HG03025 (cell line): ENCODE data around the gene ASB1.
"Not testable (repeated sequence)": the region's sequence is repeated elsewhere in the genome, so short reads cannot be mapped to it uniquely, and the experiment has no call there.

ENCODE experiments used
- ATAC-seq: cut with Tn5 transposase; IDR thresholded peaks from one replicate; pipeline ENCODE4 v1.9.1; 2021; ENCODE audit warnings: mild to moderate bottlenecking, moderate library complexity; ENCODE audit not compliant: unreplicated experiment, low FRiP score

Gene ASB1

DNA sequence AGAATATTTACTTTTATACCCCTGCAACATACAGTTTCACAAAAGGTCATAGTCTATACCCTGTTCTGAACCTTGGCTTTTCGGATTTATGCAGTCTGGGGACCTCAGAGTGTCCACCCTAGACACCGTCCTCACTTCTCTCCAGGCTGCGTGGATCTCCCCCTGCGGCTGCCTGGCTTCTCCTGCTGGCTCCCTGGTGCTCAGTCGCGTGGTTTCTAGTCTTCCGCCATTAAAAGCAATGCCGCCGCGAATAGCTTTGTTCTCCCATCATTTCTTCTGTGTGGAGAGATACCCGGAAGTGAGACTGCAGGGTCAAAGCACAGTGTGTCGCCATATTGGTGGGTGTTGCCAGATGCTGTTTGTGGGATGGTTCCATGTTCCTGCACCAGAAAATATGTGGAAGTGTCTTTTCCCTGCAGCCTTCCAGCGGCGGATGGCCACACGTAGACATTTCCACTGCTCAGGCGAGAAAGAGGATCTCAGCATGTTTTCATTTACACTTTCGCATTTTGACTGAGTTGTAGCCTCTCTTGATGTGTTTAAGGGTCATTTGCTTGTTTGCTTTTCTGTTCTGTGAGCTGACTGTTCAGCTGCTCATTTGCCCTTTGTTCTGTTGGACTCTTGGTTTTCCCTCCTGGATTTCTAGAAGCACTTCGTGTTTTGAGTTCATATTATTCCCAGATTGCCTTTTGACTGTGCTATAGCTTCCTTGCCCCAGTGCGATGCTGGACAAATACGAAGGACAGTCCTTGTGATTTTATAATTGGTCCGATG is 22.9 kb upstream of the ASB1 start:
- ATAC-seq = no peak

DNA sequence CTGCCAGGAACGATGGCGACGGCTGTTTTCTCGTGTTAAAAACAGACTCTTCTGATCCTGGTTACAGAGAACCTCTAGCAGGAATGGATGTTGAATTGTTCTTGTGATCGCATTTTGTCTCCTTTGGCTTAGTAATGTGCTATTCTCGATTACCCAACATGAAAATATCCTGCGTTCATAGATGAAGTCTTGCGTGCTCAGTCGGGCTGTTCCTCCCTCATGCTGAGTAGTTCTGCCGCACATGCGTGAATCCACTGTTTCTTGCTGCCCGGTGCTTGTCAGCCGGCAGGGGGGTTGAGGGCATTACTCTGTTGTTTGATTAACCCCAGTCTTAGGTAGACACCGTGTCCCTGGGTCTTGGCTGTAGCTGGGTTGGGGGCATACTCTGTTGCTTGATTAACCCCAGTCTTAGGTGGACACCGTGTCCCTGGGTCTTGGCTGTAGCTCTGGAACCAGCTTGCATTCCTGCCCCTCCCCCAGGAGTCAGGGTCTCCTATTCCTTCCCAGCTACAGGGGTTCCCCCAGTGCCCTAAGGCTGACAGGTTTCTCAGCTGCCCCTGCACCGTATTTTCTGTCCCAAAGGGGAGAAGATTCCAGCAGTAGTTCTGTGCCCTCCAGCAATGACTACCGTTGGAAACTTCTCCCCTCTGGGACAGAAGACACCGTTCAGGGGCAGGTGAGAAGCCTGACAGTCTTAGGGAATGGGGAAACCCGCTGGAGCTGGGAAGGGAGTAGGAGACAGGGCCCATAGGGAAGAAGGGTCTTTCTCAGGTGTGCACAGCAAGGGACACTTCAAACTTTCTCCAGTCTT is 22.1 kb upstream of the ASB1 start:
- ATAC-seq = no peak

DNA sequence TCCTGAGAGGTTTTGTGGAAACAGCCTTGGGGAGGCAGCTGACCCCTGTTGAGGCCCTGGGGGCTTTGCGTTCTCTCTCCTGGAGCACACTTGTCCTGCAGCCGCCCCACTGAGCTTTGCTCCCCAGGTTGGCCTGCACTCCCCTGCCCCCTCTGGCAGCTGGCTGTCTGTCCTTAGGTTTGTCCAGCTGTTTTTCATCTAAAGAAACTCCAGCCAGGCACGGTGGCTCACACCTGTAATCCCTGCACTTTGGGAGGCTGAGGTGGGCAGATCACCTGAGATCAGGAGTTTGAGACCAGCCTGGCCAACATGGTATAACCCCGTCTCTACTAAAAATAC is 21.5 kb upstream of the ASB1 start:
- not testable (repeated sequence) for ATAC-seq

DNA sequence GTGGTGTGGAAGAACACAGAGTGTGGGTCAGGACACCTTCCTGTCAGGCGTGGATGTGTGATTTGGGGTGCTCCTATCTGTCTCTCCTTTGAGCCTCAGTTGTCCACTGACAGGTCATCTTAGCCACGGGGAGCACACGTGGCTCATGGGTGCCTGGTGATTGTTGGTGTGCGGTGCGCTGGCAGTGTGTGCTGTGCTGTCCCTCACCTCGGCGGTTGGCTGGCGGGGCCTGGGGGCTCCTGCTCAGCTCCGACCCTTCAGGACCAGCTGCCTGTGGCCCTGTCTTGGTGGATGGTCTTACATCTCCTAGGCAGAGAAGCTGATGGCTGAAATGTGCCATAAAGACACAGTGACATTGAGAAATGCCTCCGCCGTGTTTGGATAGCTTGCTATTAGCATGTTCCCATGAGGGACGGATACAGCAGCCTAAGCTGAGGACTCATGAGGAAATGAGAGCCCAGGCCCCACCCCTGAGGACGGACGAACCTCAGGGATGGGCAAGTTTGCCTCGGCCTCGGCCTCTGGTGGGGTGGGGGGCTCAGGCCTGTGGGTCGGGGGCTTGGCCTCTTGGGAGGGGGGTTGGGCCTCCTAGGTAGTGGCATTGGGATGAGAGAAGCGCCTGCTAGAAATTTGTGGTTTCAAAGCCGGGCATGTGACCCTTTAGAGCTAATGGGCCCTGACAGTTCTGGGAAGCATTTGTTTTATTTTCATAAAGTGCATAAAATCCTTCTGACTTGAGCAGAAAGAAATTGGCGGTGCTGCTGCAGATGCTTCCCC is 20.3 kb upstream of the ASB1 start:
- no peak for ATAC-seq

DNA sequence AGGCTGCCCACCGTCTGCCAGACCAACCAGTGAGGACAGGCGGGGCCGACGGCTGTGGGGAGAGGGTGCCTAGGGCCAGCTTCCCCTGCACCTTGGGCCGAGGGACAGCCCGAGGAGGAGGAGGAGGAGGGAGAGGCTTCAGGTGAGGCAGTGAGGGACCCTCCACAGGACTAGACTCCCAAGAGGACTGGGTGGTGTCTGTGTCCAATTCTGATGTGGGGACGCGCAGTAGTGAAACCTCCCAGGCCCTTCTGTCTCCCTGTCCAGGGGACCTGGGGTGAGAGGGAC is 19.8 kb upstream of the ASB1 start:
- no peak for ATAC-seq

DNA sequence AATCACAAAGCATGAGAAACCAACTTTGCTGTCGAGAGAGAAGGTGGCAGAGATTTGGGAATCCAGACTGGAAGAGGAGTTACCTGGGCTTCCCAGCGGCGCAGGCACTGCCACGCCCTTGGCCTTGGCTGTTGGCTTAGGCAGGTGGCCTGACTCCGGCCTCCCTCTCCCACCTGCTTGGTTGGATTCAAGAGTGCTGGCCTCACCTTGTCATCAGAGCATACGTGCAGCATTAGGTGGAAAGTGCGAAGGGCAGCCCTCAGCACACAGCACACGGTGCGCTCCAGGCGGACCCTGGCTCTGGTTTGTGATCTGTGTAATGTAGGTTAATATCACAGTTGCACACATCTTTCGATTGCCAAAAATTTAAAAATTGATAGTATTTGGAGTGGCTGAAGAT is 19.2 kb upstream of the ASB1 start:
- ATAC-seq = no peak

DNA sequence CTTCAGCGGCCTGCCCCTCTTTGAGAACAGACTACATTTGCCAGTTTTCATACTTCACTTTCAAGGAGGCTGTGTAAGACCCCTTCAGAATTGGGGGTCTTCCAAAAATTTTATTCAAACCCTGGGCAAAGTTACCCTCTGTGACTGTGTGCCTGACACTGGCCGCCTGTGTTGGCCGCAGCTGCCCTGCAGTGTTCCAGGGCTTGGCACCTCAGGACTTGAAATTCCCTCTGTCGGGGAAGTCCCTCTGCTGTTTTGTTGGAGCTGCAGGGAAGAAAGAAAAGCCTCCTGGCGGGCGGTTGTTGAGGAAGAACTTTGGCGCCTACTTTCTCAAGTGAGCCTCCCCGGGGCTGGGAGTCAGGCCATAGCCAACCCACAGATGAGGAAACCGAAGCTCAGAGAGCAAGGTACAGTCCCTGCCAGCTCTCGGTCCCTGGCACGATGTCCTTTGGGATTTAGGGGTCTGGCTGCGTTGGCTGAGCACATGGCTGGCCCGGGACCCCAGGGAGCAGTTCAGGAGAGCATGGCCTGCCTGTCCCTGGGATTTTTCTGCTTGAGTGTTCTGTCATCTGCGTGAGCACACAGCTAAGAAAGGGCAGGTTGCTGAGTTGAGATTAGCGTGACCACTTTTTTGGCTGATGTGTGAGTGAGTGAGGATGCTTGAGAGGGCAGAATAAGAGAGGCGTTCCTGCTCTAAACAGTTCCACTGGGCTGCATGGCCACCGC is 17.9 kb upstream of the ASB1 start:
- no peak for ATAC-seq

DNA sequence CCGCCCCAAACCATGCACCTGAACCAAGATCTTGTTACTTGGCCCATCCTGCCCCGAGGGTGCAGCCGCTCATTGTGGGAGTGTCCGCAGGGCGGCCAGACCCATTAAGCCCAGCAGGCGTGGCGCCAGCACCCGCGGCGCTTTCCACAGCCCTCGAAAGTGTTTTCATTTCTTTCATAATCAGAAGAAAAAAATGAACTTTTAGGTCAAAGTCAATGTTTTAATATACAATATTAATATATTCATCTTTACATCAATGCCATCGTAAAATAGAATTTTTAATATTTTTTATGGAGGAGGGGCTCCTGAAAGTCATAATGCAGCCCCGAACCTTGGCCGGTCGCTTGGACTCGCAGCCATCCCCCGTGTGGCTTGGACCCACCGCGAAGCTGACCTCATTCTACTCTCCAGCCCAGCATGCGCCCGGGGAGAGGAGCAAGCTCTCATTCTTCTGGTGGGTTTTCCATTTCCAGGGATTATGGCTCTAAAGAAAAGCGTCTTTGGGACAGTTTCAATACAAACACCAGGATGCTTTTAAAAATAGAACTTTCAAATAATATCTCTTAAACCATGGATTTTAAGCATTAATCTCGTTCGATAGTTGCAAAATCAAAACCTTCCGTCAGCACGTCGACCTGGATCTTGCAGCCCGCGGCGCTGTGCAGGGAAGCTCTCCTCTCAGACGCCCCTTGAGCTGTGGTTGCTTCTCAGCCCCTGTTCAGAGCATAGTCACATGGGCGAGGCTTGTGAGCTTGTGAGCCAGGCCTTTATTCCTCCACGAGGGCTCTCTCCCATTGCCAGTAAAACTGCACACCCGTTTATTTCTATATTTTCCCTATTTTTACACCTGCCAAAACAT is 17.2 kb upstream of the ASB1 start:
- ATAC-seq = no peak

DNA sequence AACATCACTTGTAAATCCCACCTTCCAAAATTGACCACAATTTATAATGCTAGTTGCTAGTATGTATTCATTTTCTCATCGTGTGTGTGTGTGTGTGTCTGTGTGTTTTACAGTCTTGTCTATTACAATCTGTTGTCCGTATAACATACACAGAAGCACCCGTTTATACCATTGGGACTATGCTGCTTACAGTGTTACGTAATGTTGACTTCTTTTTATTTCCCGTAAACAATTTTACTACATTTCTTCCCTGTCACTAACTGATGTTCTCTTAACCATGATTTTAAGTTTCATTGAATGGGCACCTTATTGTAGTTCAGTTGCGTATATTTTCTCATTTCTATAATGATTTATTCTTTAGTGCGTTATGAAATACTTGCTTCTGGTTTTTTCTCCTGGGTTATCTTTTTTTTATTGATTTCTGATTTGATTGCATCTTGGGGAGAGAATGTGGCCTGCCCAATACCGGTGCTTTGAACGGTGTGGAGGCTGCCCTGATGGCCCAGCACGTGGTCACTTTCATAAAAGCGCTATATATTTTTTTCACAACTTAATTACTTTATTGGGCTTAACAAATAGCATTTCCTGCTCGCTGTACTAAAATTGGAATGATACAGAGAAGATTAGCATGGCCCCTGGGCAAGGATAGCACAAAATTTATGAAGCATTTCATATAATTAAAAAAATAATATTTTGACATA is 14.5 kb upstream of the ASB1 start:
- no peak for ATAC-seq

DNA sequence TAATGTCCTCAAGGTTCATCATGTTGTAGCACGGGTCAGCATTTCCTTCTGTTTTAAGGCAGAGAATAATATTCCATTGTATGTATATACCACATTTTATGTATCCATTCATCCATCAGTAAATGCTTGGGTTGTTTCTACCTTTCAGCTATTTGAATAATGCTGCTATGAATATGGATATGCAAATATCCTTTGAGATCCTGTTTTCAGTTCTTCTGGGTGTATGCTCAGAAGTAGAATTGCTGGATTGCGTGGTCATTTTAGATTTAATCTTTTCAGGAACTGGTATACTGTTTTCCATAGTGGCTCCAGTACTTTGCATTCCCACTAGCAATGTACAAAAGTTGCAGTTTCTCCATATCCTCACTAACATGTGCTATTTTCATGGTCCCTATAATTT is 13.4 kb upstream of the ASB1 start:
- ATAC-seq = no peak

DNA sequence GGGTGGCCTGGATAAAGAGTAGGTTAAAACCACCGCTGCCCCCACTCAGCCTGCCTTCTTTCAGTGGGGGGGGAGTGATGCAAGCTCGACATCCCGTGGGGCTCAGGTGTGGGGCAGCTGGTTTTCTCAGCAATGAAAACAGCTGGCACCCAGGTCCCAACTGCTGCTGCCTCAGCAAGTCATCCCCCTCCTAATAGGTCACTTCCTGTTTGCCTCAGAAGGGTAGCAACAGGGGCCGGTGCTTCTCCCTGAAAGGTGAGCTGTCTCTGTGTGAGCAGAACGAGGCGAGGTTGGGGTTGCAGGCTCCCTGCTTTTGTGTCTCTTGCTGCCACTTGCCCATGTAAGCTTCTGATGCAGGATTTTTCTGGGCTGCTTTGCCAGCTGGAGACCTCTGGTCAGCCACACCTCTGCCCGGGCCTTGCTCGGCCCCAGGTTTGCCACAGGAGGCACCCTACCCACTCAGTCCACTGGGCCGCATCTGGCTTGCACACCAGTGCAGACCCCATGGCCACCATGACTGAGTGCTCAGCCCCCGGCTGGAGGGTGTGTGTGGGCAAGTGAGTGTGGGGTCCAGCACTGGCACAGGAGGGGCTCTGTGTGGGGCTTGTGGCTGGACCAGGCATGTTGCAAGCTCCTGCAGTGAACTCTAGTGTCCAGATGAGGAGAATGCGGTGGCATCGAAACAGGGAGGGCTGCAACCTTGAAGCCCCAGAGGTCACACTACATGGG is 11.5 kb upstream of the ASB1 start:
- ATAC-seq = no peak

DNA sequence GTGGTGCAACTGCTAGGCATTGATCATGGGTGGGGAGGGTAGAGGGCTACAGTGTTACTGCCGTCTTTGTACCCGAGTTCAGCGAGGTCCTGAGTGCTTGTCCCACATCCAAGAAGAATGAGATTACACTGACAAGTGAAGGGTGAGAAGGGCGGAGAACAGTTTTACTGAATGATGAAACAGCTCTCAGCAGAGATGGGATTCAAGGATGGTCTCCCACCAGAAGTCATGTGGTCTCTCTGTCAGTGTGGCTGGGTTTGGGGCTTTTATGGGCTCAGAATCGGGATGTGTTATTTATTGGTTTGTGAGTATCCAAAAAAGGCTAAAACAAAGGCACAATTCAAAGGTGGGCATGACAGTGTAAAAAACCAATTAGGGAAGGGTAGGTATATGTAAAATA is 10.8 kb upstream of the ASB1 start:
- no peak for ATAC-seq

DNA sequence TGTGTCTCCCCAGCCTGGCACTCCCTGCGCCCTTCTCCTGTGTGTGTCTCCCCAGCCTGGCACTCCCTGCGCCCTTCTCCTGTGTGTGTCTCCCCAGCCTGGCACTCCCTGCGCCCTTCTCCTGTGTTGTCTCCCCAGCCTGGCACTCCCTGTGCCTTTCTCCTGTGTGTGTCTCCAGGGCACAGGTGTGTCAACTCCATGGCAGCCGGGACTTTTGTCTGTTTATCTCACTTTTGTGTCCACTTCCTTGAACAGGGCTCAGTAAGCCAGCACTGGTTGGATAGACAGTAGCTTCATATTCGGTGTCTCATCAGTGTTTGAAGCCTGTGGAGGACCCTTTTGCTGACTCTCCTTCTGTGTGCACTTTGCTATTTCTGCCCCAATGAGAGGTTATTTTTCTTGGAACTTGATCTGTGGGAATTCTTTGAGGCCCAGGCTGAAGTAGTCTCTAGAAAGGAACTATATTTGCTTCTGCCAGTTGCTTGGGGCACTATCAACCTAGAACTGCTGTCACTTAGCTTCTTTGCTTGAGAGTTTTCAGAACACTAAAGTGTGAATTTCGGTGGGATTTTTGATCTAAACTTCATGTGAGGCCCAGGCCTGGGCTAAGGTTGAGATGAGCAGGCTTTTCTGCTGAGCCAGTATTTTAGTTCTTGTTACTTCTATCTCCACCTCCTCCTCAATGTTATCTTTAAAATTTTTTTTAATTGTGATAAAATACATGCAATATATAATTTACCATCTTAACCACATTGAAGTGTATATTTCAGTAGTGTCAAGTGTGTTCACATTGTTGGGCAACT is 8.3 kb upstream of the ASB1 start:
- ATAC-seq = no peak

DNA sequence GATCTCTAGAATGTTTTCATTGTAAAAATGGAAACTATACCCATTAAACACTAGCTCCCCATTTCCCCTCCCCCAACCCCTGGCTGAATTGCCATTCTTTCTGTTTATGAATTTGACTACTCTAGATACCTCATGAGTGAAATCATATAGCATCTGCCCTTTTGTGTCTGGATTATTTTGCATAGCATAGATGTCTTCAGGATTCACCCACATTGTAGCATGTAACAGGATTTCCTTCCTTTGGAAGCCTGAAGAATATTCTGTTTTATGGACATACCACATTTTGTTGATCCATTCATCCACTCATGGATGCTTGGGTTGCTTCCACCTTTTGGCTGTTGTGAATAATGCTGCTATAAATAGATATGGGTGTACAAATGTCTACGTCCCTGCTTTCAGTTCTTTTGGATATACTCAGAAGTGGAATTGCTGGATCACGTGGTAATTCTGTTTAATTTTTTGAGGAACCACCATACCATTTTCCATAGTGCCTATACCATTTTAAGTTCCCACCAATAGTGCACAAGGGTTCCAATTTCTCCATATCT is 7.7 kb upstream of the ASB1 start:
- ATAC-seq = no peak

DNA sequence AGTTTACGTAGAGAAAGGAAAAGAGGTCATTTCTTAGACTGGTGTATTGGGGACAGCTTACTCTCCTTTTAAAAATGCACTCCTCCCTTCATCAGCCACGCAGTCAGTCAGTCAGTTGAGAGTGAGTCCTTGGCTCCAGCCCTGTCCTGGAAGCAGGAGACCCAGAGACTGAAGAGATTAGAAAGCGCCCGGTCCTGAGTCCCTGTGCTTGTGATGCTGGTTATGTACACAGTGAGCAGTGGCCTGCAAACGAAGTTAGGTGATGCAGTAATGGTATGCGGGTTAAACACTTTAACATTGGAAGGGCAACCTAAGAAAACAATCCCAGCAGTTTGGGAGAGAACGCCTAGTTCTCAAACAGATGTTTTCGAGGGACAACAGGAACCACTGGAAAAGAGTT is 6.3 kb upstream of the ASB1 start:
- ATAC-seq = no peak

DNA sequence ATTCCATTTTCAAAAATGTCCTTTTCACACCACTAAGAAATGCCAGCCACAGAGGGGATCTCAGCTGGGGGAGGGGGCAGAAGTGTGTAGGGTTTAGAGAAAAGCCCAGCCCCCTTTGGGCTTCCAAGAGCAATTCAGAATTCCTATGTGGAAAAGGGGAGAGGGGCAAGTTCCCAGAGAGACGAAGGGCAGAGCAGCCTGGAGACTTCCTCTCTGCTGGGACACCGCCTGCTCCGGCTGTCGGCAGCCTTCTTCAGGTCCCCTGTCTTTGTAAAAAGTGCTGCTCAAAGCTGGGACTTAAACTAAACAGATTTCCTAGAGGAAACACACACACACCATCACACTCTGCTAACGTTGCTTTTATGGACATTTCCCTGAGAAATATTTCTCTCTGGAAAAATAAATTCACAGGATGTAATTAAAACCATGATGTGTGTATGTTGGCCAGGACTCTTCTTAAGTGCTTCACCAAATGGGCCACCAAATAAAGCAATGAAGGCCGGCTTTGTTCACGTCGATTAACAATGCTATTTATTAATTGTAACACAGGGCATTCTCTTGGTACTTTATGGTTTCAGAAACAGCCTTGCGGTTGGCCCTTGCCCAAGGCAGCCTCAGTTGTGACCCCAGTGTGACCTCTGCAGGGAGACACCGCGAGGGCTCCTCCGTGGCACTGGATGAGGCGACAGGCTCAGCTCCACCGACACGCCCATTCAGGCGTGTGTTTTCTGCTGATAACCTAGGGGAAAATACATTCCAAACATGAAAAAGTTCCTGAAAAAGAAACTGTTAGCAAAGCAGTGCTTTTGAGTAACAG is 5.6 kb upstream of the ASB1 start:
- ATAC-seq = no peak

DNA sequence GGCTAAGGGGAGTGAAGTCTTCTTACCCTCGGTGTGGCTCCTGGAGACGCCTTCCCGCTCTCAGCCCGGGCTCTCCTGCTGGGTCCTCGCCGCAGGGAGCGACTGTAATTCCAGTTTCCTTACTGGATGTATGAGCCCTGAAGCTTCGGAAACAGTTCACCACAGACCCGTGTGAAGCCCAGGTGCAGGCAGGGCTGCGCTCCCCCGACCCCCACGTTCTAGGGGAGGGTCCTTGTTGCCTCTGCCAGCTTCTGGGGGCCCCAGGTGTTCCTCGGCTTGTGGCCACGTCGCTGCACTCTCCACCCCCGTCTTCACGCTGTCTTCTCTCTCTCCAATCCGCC is 5.1 kb upstream of the ASB1 start:
- no peak for ATAC-seq
